ENCODE data around the gene EDN2. TPM values are rescaled to one million over a fixed set of nuclear protein-coding genes. Genes with fewer than 3 reads are reported as not detected.

EDN2 gene
- total RNA-seq, 1 donor from 2014 or later = 0.47 TPM

- H3K36me3 ChIP-seq = no peaks in the 10 kb centered on the region
- peaks cover 7% of the 10 kb centered on the region for H3K4me1 ChIP-seq
- H3K4me3 ChIP-seq = no peak overlapping the region
- H3K9me3 ChIP-seq (replicated peaks) = no peaks in the 10 kb centered on the region
- no peaks in the 10 kb centered on the region for H3K27me3 ChIP-seq (ENCODE audit: low read depth)
- DNase-seq = no peak
- H3K27ac ChIP-seq (replicated peaks) = no peak overlapping the region
- TF ChIP-seq CTCF (IDR thresholded peaks at IDR 0.05; ENCODE audit: borderline replicate concordance) = no peak
- intact Hi-C loops (cut with micrococcal nuclease) = no loop called here
Observed at GRCh38 chr1:41464885-41465284, 19.6 kb downstream of the EDN2 start.

GRCh38 chr1:41463516-41463915 lies 21.0 kb downstream of the EDN2 start:
- Histone ChIP-seq H3K36me3 (no peaks in the 10 kb centered on the region), H3K27ac (replicated peaks) (no peak overlapping the region), H3K4me3 (no peak overlapping the region), H3K4me1 (peaks cover 7% of the 10 kb centered on the region), H3K9me3 (replicated peaks) (no peaks in the 10 kb centered on the region), H3K27me3 (ENCODE audit: low read depth) (no peaks in the 10 kb centered on the region)
- intact Hi-C loops (cut with micrococcal nuclease) = no loop called here
- DNase-seq = no peak
- TF ChIP-seq CTCF (IDR thresholded peaks at IDR 0.05; ENCODE audit: borderline replicate concordance) = no peak

- H3K36me3 ChIP-seq = no peaks in the 10 kb centered on the region
- no peak overlapping the region for H3K4me3 ChIP-seq
- no peak for TF ChIP-seq CTCF (IDR thresholded peaks at IDR 0.05; ENCODE audit: borderline replicate concordance)
- H3K4me1 ChIP-seq = peaks cover 7% of the 10 kb centered on the region
- H3K27me3 ChIP-seq (ENCODE audit: low read depth) = no peaks in the 10 kb centered on the region
- no peak overlapping the region for H3K27ac ChIP-seq (replicated peaks)
- intact Hi-C loops (cut with micrococcal nuclease) = no loop called here
- DNase-seq = no peak
- H3K9me3 ChIP-seq (replicated peaks) = no peaks in the 10 kb centered on the region
Observed at GRCh38 chr1:41462680-41463004, 21.8 kb downstream of the EDN2 start.

- peaks cover 13% of the 10 kb centered on the region for H3K4me1 ChIP-seq
- no peak for DNase-seq
- no peak for TF ChIP-seq CTCF (IDR thresholded peaks at IDR 0.05; ENCODE audit: borderline replicate concordance)
- H3K27me3 ChIP-seq (ENCODE audit: low read depth) = no peaks in the 10 kb centered on the region
- H3K27ac ChIP-seq (replicated peaks) = no peak overlapping the region
- intact Hi-C loops (cut with micrococcal nuclease) = no loop called here
- H3K9me3 ChIP-seq (replicated peaks) = no peaks in the 10 kb centered on the region
- H3K36me3 ChIP-seq = no peaks in the 10 kb centered on the region
- no peak overlapping the region for H3K4me3 ChIP-seq
Observed at GRCh38 chr1:41461790-41462679, 22.4 kb downstream of the EDN2 start.

GRCh38 chr1:41456847-41457540 lies 27.5 kb downstream of the EDN2 start:
- H3K27me3 ChIP-seq (ENCODE audit: low read depth) = no peaks in the 10 kb centered on the region
- peaks cover 45% of the 10 kb centered on the region for H3K4me1 ChIP-seq
- H3K9me3 ChIP-seq (replicated peaks) = no peaks in the 10 kb centered on the region
- H3K36me3 ChIP-seq = no peaks in the 10 kb centered on the region
- no peak for TF ChIP-seq CTCF (IDR thresholded peaks at IDR 0.05; ENCODE audit: borderline replicate concordance)
- intact Hi-C loops (cut with micrococcal nuclease) = no loop called here
- H3K4me3 ChIP-seq = no peak overlapping the region
- no peak for DNase-seq
- H3K27ac ChIP-seq (replicated peaks) = peak overlapping the region; percentile 67
